PC-9 (cell line): ENCODE measurements around the gene ZCCHC8.

ENCODE experiments used
- CTCF ChIP-seq: fragments of 200-600 bp; sonication (generic); conservative IDR thresholded peaks from 2 replicates; pipeline ENCODE4 v1.6.1; 2017; ENCODE audit warnings: mixed run types, antibody characterized with exemption, mild to moderate bottlenecking, moderate library complexity
- EZH2 ChIP-seq: fragments of 200-600 bp; sonication (generic); IDR thresholded peaks from 2 replicates; pipeline ENCODE4 v1.8.0; 2017; ENCODE audit warnings: antibody characterized with exemption, low read depth

- no peak for TF ChIP-seq CTCF
- no peak for TF ChIP-seq EZH2
Measured at GRCh38 chr12:122481861-122482260, 18.9 kb downstream of the ZCCHC8 start.
